Activated CD4-positive, CD25-positive, alpha-beta regulatory T cell treated with anti-CD3 and anti-CD28 coated beads, Interleukin-2, amount 50 U/mL, for 72 hours (primary cell): ENCODE results near the gene SLC6A18.

ENCODE experiments used
- DNase-seq: peaks from one replicate; pipeline ENCODE4 v3.0.0; 2021

SLC6A18 gene

GRCh38 chr5:1187234-1187949 lies 37.8 kb upstream of the SLC6A18 start:
- DNase-seq: no peak

DNA sequence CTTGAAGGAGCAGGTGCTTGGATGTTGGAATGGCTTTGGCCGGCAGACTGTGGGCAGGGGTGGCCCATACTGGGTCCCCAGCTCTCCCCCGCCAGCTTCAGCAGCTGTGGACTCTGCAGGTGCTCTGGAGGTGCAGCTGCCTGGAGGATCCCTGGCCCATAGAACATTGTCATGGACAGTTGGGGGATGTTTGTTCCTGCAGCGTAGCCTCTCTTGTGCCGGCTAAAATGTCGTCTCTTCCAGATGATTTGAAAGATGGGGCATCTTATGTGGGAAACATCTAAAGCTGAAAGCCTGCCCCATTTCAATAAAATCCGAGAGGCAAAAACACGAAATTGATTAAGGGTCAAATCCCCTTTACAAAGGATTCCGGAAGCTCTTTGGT lies 37.2 kb upstream of the SLC6A18 start:
- DNase-seq: no peak

- no peak for DNase-seq
Observed at GRCh38 chr5:1188464-1188863, 36.7 kb upstream of the SLC6A18 start.

DNA sequence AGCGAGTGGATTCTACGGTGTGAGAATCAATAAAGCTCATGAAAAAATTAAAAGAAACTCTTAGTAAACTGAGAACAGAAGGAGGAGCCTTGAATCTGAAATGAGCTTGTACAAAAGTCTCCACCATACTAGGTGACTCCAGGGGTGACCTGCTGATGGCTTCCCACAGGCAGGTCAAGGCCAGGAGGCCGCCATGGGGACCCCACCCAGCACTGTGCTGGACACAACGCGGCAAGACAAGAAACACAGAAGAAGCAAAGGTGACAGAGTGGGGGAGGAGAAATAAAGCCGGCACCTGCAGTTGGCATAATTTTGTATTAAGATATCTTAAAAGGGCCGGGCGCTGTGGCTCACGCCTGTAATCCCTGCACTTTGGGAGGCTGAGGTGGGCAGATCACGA lies 35.9 kb upstream of the SLC6A18 start:
- no peak for DNase-seq

DNA sequence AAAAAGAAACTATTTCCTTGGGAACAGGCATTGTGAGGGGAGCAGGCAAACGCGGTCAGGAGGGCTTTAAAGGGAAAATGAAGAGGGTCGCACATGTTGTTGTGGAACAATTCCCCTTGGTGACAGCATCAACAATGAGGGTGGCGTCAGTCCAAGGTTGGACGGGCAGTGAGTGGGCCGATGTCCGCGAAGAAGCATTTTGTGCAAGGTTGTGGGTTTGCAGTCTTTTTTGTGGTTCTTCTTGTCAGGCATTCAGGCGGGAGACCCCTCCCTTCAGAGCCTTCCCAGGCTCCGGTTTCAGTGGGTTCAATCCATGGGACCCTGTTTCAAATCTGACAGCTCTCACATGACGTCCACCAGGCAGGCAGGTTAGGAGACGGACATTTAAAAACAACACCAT lies 34.9 kb upstream of the SLC6A18 start:
- no peak for DNase-seq

- DNase-seq: no peak
Observed at GRCh38 chr5:1190837-1191239, 34.3 kb upstream of the SLC6A18 start.

- DNase-seq: no peak
Observed at GRCh38 chr5:1192971-1193590, 32.1 kb upstream of the SLC6A18 start.

- no peak for DNase-seq
Observed at GRCh38 chr5:1193591-1193985, 31.6 kb upstream of the SLC6A18 start.

- no peak for DNase-seq
Observed at GRCh38 chr5:1194378-1194777, 30.8 kb upstream of the SLC6A18 start.

DNA sequence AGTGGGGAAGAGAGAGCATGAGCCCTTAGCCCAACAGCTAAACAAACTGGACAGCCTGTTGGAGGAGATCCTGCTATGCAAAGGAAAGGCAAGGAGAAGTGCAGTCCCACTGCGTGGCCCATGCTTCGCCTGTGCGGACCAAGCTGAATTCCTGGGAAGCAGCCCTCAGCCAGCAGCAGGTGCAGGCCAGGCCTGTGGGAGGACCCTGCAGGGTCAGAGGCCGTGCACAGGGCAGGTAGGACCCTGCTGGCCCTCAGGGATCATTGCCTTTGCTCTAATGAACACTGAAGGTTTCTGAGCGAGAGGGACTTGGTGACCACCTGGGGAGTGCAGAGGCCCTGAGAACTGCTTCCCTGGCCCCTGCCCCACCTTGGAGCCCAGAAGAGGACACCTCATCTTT lies 29.7 kb upstream of the SLC6A18 start:
- DNase-seq: no peak

- no peak for DNase-seq
Observed at GRCh38 chr5:1195916-1196315, 29.3 kb upstream of the SLC6A18 start.

GRCh38 chr5:1196562-1196961 lies 28.6 kb upstream of the SLC6A18 start:
- no peak for DNase-seq

DNA sequence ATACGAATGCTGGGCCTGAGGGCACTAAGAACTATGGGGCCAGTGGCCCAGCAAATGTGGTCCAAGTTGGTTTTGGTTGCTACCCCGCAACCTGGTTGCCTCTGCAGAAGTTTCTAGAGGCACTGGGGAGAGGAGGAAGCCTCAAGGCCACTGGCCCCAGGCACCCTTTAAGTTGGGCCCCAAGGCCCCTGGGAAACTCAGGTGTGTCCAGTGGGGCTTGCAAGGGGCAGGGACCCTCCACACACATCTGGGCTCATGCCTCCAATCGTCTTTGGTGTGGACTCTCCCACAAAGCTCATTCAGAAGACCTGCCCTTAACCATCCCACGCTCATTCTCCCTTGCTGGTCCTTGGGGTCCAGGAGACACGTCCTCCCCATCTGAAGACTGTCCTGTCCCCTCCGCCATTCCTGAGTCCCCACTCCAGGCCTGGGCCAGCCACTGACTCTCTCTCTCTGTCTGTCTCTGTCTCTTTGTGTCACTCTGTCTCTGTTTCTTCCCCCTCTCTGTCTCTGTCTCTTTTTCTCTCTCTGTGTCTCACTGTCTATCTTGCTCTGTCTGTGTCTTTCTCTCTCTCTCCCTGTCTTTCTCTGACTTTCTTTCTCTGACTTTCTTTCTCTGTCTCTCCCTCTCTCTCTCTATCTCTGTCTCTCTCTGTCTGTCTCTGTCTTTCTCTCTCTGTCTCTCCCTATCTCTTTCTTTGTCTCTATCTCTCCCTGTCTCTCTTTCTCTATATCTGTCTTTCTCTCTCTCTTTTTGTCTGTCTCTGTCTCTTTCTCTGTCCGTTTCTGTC lies 27.1 kb upstream of the SLC6A18 start:
- no peak for DNase-seq

DNA sequence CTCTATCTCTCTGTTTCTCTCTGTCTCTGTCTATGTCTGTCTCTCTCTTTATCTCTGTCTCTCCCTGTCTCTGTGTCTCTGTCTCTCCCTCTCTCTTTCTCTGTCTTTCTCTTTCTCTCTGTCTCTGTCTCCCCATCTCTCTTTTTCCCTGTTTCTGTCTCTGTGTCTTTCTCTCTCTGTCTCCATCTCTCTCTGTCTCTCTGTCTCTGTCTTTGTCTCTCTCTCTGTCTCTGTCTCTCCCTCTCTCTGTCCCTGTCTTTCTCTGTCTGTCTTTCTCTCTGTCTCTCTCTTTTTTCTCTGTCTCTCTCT lies 25.9 kb upstream of the SLC6A18 start:
- no peak for DNase-seq

DNA sequence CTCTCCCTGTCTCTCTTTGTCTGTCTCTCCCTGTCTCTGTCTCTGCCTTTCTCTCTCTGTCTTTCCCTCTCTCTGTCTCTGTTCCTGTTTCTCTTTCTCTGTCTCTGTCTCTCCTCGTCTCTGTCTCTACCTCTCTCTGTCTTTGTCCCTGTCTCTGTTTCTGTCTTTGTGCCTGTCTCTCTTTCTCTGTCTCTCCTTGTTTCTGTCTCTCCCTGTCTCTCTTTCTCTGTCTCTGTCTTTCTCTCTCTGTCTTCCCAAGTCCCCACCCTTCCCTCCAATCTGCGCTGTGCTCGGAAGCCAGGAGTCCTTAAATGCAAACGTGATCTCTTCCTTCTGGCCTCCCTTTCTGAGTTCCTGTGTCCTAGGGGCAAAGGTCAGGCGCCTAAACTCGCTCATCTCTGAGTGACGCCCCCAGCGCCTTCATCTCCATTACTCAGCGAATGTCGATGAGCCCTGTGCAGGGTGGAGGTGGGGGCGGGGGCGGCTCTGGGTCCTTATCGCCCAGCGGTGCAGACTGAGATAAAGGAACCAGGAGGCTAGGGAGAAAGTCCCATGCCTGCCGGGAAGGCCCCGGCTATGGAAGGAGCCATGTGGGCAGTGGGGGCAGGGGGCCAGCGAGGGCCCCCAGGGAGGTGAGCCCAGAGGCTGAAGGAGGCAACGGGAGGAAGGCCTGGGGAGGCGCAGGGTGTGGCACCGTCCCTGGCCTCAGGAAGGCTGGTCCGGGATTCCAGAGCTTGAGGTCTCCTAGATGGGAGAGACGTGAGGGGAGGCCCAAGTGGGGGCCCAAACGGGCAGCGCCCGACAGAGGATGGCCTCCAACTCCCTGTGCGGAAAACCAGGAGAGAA lies 25.3 kb upstream of the SLC6A18 start:
- no peak for DNase-seq

DNA sequence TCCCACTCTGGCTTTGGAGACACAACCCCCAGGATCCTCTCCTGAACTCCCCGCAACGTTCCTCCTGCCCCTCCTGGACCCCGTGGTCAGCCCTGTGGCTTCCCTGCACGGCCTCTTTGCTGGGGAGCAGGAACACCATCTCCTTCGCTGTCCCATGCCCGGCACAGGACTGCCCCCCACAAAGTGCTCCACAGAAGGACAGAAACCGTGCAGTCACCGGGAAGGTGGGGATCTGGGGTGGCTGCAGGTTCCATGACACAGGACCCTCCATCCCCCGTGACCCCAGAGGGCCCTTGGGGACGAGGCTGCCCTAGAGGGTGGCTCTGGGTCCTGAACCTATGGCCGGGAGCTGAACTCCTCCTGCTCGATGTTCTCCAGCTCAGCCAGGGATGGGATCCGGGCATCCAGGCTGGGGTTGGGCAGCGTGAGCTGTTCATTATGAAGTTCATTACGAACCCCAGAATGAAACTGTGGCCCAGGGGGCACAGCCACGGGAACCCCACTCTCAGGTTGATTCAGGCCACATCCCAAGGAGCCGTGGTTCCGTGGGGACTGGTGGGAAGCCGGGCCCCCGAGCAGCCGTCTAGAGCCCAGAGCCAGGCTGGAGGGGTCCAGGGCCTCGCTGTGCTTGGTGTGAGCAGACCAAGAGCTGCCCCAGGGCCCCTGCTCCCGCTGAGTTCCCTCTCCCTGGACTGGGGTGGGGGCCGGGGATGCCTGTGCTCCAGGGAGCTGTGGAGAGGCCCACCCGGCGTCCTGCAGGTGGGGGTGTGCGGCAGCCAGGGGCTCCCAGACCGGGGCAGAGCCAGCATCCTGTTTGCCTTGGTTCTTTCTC lies 24.5 kb upstream of the SLC6A18 start:
- DNase-seq: no peak

- DNase-seq: no peak
Observed at GRCh38 chr5:1201327-1202025, 23.7 kb upstream of the SLC6A18 start, which contains the start of gene SLC6A19. TSS of gene SLC6A19 (plus strand) at chr5:1201595. CDS start at chr5:1201651, 56 bp downstream.

DNA sequence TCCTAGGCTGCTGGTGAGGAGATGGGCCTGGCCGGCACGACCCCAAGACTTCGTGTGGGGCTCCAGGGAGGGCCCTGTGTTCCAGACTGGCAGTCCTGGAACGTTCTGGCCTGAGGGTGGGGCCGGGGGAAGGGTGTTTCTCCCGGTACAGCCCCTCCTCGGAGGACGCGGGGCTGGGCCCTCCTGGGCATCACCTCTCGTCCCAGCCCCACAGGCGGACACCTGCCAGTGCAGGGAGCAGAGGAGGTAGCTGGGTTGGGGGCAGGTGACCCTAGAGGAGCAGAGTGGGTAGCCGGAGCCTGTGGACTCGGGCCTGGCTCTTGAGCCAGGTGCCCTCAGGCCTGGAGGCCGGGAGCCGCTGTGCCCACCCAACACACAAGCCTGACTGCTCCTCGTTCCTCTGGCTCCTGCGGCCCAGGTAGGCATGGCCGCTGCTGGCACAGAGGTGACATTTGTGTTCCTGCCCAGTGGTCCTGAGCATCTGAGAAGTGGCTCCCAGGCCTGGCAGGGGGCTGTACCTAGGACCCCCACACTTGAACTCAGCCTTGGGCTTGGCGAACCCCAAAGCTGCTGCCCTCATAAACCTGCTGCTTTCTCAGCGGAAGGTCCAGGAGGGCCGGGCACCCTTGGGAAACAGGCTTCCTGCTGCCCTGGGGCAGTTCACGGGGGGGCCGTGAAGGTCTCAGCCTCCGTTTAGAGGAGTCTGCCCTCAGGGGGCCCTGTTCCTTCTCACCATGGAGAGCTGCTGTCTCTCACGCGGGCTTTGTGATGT lies 23.0 kb upstream of the SLC6A18 start:
- no peak for DNase-seq

DNA sequence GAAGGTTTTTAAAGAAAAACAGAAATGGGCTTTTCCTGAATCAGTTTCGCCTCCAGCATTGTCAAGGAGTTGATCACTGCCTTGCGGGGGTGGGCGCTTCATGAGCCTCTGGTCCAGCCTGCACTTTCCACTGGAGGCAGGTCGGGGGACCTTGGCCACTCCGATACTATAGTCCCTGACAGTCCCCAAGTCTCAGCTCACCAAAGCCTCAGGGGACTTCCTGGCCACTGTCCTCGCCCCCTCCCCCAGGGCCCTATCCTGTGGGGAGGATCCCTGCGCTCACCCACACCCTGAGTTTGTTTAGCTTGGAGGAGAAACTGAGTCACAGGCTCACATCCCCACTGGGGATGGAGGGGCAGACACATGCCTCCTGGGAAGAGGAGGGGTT lies 22.4 kb upstream of the SLC6A18 start:
- DNase-seq: no peak

GRCh38 chr5:1203311-1203967 lies 21.7 kb upstream of the SLC6A18 start:
- DNase-seq: no peak
